Measurements from ENCODE around the gene TMC6. TPM values are rescaled to one million over a fixed set of nuclear protein-coding genes. Genes with fewer than 3 reads are reported as not detected.
A peak's percentile ranks its signal among the peaks of the same experiment; 100 is the strongest.

Gene TMC6
- total and polyA plus RNA-seq, 2 experiments from 2014 or later = 50.0 to 72.2 TPM

- H3K4me2 ChIP-seq = no peak overlapping the region
- H3K27ac ChIP-seq (ENCODE audit: low read depth) = no peak overlapping the region
- H3K36me3 ChIP-seq (ENCODE audit: insufficient read depth) = 0 out of 2 replicates have a peak, but pooled peaks cover 9% of the 10 kb centered on the region
- Mint-ChIP-seq H3K9me3 (no peaks in the 10 kb centered on the region; the same call in 1 of the 3 replicates), H3K4me1 (peaks cover 53% of the 10 kb centered on the region), H3K36me3 (ENCODE audit: low read depth) (peaks cover 66% of the 10 kb centered on the region), H3K27ac (no peak overlapping the region), H3K4me3 (no peak overlapping the region), H3K27me3 (ENCODE audit: insufficient read depth, low read depth, poor library complexity) (peaks cover 32% of the 10 kb centered on the region)
- no peaks in the 10 kb centered on the region for H3K79me2 ChIP-seq (replicated peaks; ENCODE audit: insufficient read depth)
- H4K20me1 ChIP-seq (replicated peaks; ENCODE audit: insufficient read depth) = peaks cover 13% of the 10 kb centered on the region
- no peak overlapping the region for H2AFZ ChIP-seq
- peaks cover 16% of the 10 kb centered on the region; the same call in 1 of the 2 replicates for H3F3A ChIP-seq (replicated peaks; ENCODE audit: low read depth)
- ATAC-seq = no peak
- DNase-seq (ENCODE audit: low spot score) = no peak
- H3K4me1 ChIP-seq (ENCODE audit: insufficient read depth) = peaks cover 21% of the 10 kb centered on the region
- TF ChIP-seq CTCF (conservative IDR thresholded peaks at IDR 0.05; ENCODE audit: low read depth in 2 of 2) = peak in 1 of 2 experiments; percentile 13; a peak in 1 of 4 replicates
- TF ChIP-seq JUNB (IDR thresholded peaks at IDR 0.05; ENCODE audit: unreplicated experiment) = no peak
- H3K27me3 ChIP-seq (ENCODE audit: insufficient read depth) = no peaks in the 10 kb centered on the region
- H3K4me3 ChIP-seq = no peak overlapping the region
- no peaks in the 10 kb centered on the region for H3K9me2 ChIP-seq (ENCODE audit: insufficient read depth)
Measured at GRCh38 chr17:78174346-78174869, 45.9 kb upstream of the TMC6 start.

GRCh38 chr17:78173097-78173715, 44.7 kb upstream of the TMC6 start:
- no peak overlapping the region; the same call in 2 of the 3 replicates for H3K4me3 Mint-ChIP-seq
- Histone ChIP-seq H2AFZ (no peak overlapping the region), H3K27me3 (ENCODE audit: insufficient read depth) (no peaks in the 10 kb centered on the region), H3K4me2 (peak overlapping the region; percentile 3; the same call in 1 of the 2 replicates), H3K4me3 (no peak overlapping the region), H3K36me3 (ENCODE audit: insufficient read depth) (no peaks in the 10 kb centered on the region), H3K27ac (ENCODE audit: low read depth) (peak overlapping the region; percentile 66; the same call in 1 of the 2 replicates), H3K79me2 (replicated peaks; ENCODE audit: insufficient read depth) (no peaks in the 10 kb centered on the region), H3F3A (replicated peaks; ENCODE audit: low read depth) (peaks cover 16% of the 10 kb centered on the region; the same call in 1 of the 2 replicates), H4K20me1 (replicated peaks; ENCODE audit: insufficient read depth) (peaks cover 13% of the 10 kb centered on the region), H3K9me2 (ENCODE audit: insufficient read depth) (no peaks in the 10 kb centered on the region), H3K4me1 (ENCODE audit: insufficient read depth) (peaks cover 21% of the 10 kb centered on the region)
- peaks cover 54% of the 10 kb centered on the region for H3K36me3 Mint-ChIP-seq (ENCODE audit: low read depth)
- H3K27me3 Mint-ChIP-seq (ENCODE audit: insufficient read depth, low read depth, poor library complexity) = peaks cover 30% of the 10 kb centered on the region
- ATAC-seq = no peak
- no peak for DNase-seq (ENCODE audit: low spot score)
- no peaks in the 10 kb centered on the region; the same call in 1 of the 3 replicates for H3K9me3 Mint-ChIP-seq
- no peak overlapping the region; the same call in 1 of the 2 replicates for H3K27ac Mint-ChIP-seq
- H3K4me1 Mint-ChIP-seq = peaks cover 53% of the 10 kb centered on the region
- TF ChIP-seq ZNF462 (CRISPR knock-in tag; IDR thresholded peaks at IDR 0.05) = no peak
